Activated CD8-positive, alpha-beta memory T cell treated with anti-CD3 and anti-CD28 coated beads for 36 hours (primary cell): ENCODE measurements around the gene TMEM176B. TPM values are rescaled to one million over a fixed set of nuclear protein-coding genes. Genes with fewer than 3 reads are reported as not detected.
"Not testable (repeated sequence)": the region's sequence is repeated elsewhere in the genome, so short reads cannot be mapped to it uniquely, and the experiment has no call there.

Source experiments
- CTCF ChIA-PET: fragments of 350-600 bp; sonication (Branson Sonifier 250); formaldehyde crosslinking; loops from one replicate; lab custom pipeline; 2021; ENCODE audit warnings: antibody characterized with exemption; lab: Charles Lee
- POLR2A ChIA-PET: fragments of 350-600 bp; sonication (Branson Sonifier 250); formaldehyde crosslinking; loops from one replicate; lab custom pipeline; 2021; ENCODE audit warnings: antibody characterized with exemption; lab: Charles Lee
- total RNA-seq, 2 experiments: library from RNA; stranded (reverse); gene quantifications; one replicate each; pipeline ENCODE4 v1.2.3, GENCODE V29; 2021

Gene TMEM176B
- total RNA-seq, 2 experiments from 2014 or later = not detected

DNA sequence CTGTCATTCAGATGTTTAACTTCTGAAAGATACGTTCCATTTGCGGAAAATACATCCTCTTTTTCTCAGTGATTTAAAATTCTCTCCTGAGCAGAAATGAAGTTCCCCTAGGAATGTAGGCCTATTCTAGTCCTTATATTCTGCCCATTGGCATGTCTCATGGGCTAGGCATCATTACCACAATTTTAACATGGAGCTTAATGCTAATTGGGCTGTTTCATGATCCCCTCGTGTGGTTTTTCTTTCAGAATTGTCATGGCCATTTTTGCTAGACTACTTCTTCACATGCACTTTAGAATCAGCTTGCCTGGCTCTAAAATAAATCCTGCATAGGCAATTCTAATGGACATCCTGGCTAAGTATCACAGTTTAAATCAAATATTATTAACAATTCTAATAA lies 1.0 kb downstream of the TMEM176B start:
- ChIA-PET POLR2A (no interaction called here), CTCF (no interaction called here)

DNA sequence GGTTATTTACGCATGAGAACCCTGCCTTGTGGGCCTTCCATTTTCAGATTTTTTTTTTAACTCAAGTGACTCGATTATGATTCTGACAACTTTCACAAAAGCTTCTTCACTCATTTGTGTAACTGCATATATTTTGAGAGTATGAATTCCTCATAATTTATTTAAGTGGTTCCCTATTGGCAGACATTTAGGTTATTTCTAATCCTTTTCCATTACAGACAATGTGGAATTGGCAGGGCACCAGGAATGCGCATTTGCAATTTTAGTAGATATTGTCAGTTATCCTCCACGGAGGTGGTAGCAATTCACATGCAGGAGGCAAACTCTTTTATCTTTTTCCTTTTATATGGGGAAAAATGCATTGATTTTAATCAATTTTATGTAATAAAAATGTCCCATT lies 2.5 kb downstream of the TMEM176B start:
- ChIA-PET POLR2A (no interaction called here), CTCF (no interaction called here)

DNA sequence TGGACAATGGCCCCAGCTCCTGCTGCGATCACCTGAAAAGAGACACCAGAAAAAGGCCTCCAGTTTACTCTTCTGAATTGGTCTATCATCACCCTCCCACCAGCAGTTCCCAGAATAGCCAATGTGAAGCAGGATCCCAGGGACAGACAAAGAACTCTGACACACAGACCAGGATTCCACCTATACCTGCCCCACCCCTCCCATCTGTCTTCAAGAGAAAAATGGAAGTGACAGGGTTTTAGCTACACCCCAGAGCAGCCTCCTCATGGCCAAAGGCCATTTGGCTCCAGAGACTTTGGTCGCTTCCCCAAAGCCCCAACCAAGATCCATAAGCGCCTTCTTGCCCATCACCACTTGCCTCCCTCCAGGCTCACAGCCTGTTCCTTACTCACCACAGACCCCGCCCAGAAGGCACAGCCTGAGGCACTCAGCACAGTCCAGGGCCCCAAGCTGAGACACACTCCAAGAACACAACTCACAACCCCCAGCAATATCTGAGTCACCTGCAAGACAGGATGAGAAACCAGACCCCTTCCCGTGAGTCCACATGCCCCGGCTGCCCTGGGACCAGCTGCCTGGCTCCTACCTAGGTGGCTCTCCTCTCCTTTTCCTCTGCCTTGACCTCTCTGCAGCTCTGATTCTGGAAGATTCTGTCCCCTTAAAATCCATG lies 6.5 kb downstream of the TMEM176B start:
- POLR2A ChIA-PET = no interaction called here
- CTCF ChIA-PET = interaction anchor here (1.6 kb wide), 1 partner anchor 15 kb away, joined by 5 read pairs; no protein-coding TSS in a partner anchor

DNA sequence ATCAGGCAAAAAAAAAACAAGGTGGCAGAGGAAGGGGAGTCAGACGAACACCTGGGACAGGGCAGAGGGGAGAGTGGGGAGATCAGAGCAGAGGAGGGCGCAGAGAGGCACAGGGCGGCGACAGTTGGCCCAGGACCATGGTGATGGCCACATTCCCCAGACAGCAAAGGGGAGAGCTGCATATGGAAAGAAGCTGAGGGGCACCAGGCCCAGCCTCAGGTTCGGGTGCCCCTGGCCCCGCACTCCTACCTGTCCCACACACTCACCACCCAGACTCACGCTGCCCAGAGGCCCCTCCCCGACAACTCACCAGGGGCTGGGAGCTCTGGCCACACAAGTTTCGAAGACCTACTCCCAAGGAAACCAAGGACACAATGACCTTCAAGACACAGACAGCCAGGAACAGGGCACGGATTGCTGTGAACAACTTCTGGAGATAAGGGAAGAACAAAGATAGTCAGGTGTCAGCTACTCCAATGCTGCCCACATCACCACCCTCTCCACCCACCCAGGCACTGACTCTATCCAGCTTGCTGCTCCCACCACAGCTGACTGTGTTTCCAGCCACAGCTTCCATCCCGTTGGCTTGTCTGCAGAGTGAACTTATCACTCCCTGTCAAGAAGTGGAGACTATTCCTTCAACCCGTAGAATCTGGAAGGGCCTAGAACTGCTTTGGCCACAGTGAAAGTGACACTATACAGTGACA lies 8.3 kb downstream of the TMEM176B start:
- ChIA-PET CTCF (no interaction called here), POLR2A (no interaction called here)

DNA sequence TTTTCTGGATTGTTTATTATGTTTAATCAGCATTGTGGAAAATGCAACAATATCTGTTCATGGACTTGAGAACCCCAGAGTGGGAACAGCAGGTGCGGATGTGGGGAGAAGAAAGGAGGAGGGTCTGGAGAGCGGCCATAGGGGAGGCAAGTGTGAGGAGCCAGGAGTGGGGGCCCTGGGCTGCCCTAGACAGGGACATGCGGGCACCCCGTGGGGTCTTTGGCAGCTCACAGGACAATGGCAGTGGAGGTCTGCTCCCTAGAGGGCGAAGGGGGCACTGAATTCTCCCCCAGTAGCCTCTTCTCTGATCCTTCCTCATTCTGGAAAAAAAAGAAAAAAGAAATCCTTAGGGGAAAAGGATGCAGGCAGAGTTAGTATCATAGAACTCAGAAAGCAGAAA lies 8.9 kb downstream of the TMEM176B start:
- CTCF ChIA-PET = no interaction called here
- POLR2A ChIA-PET = no interaction called here

DNA sequence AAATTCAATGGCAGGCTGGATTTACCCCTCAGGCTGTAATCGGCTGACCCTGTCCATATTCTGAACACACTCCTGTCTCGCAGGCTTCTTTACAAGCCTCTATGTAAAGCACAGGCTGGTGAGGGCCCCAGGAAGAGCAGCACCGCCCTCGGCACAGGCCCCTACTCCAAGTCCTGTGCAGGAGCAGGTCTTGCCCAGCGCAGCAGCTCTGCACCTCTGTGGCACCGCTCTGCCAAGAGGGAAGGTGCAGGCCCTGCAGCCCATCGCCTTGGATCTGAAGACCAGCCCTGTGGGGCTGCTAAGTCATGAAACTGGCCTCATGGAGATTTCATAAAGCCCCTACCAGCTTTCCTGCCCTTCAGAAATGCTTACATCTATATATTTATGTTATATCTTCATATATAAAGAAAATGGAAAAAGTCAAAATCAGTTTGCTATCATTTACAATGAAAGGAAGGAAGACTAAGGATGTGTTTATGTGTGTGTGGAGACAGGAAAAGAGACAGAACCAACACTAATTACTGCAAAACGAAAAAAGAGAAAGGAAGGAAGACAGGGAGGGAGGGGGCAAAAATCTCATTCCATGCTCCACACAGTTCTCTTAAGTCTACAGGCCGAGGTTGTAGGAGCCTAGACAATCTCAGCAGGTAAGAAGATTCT lies 9.6 kb downstream of the TMEM176B start:
- CTCF ChIA-PET = interaction anchor here (1.4 kb wide), 1 partner anchor 12 kb away, joined by 3 read pairs; no protein-coding TSS in a partner anchor

DNA sequence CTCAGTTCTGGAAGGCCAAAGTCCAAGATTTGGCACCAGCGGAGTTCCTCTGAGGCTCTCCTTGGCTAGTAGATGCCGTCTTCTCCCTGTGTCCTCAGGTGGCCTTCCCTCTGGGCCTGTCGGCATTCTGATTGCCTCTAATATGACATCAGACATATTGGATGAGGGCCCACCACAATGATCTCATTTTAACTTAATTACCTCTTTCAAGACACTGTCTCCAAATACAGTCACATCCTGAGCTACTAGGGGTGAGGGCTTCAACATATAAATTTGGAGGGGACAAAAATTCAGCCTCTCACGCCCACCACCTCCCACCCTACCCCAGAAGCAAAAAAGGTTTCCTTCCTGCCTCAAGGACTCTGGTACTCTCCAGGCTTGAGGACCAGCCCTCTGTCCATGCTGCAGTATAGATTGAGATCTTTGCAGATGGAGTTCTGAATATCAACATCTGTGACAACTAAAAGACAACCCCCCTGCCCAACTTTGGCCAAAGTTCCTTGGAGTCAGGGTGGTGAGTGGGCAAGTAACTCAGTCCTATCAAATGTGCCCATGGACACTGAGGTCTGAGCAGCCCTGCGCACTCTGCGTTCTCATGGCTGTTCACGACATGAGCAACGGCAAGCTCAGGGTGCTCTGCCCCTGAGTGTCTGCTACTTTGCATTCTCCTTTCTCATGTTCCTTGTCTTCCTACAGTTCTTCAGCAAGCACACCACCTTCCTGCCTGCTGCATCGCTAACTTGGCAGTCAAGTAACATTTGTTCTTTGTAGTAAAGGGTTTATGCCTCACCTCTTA lies 11.5 kb downstream of the TMEM176B start:
- POLR2A ChIA-PET = no interaction called here
- CTCF ChIA-PET = interaction anchor here (0.8 to 1.7 kb wide), 4 partner anchors 10 to 197 kb away, joined by 3 to 4 read pairs (median 3); no protein-coding TSS in a partner anchor

More for the DNA sequence above, 9.6 kb downstream of the TMEM176B start:
- POLR2A ChIA-PET = no interaction called here

DNA sequence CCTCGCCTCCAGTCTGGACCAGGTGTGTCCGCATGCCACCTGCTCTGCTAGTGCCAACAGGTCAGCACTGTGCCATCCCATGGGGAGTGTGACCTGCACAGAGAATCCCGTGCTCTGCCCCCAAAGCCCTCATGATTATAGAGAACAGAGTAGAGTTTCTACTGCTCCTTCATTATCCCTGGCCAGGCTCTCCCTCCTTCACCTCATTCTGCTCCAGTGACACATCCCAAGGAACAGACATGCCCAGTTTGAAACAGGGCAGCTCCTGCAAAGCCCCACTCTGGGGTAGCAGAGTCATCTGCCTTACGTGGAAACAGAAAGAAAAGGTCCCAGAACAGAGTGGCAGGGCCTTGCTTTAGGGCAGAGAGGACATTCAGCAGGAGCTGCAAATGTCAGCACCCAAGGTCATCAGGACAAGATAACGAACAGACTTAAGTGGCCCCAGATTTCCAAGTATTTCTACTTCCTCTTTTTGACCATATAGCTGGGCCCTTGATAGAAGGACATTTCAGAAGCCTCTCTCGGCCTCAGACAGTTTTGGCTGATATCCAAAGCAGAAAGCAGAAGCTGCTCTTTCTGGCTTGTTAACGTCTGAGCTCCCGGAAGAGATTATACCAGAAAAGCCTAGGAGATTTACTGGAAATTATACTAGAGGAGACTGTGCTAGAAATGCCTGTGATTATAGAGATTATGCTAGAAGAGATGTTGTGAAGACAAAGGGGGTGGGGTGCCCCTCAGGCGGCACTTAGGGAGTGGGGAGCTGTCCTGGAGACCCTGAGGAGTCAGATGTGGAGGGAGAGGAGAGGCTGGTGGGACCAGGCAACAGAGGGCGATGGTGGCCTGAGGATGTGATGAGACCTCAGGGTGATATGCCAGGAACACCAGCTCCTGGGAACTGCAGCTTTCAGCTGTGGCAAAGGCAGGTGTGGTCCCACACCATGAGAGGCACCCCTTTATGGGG lies 12.6 kb downstream of the TMEM176B start:
- ChIA-PET POLR2A (no interaction called here), CTCF (interaction anchor here (0.8 to 1.7 kb wide), 3 partner anchors 9 to 111 kb away, joined by 3 to 4 read pairs (median 4); no protein-coding TSS in a partner anchor)

DNA sequence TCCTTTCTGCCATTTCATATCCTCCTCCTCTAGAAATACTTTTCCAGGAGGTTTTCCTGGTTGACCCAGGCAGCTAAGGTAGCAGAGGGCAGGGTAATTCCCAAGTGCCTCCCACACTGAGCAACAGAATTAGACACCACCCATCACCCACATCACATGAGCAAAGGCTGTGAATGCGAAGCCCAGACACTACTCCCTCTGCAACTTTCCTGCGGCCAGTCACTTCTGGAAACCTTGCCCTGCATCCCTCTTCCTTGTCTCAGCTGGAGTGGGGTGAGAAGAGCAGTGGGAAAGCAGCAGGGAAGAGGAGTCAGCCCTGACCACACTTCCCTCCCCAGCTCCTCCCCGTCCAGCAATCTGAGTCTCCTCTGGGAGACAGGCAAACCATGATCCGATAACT lies 15.2 kb downstream of the TMEM176B start:
- ChIA-PET CTCF (no interaction called here), POLR2A (no interaction called here)

DNA sequence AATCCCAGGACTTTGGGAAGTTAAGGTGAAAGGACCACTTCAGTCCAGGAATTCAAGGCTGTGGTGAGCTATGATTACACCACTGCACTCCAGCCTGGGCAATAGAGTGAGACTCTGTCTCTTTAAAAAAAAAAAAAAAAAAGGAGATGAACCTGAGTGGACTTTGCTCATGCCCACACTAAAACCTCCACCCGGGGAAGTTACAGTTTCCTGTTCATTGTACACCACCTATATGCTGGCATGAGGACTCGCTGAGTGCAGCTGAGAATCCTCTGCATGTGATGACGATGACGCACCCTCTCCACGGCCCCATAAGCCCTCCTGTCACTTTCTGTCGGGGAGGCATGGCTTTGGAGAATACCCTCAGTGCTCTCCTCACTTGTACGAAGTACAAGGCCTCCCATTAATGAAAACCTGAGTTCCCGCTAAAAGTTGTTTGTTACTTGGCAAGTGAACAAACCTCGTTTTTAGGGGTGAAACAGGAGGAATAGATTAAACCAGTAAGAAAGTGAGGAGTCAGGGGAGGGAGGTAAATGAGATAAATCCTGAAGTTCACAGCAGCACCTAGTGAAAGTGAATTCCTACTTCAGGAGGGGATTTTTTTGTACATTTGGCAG lies 15.9 kb downstream of the TMEM176B start:
- POLR2A ChIA-PET = no interaction called here
- CTCF ChIA-PET = no interaction called here

DNA sequence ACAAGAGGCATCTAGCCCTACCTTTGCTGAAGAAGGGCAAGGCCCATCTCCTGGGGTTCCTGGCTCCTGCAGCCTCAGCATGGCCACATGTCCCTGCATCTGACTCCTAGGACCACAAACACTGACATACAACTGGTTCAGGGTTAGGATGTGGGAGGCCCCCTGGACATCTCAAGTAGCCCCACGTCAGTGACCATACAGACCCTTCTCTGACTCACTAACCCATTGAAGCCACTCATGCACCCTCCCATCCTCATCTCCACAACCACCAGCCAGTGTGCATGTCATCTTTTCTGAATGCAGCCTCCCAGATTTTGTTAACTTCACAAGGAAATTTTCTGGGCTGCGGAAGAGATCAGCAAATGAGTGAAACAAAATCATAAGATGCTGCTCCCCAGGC lies 18.2 kb downstream of the TMEM176B start:
- POLR2A ChIA-PET = no interaction called here
- CTCF ChIA-PET = no interaction called here

DNA sequence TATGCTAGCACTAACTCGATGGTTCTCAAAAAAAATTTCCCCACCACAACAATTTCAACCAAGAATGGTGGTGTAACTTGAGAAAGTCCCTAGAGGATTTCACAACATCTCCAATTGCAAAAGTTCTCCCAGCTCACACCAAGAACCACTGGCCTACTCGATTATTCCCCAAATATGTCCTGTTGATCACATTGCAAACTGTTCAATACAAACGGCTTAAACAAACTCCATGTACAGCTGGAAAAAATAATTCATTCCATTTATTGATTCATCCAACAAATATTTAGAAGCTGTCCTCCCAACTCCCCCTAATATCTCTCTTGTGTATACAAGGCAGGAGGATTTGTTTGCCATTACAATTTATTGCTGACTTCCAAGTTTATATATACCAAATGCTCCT lies 19.1 kb downstream of the TMEM176B start:
- CTCF ChIA-PET = no interaction called here
- POLR2A ChIA-PET = no interaction called here

DNA sequence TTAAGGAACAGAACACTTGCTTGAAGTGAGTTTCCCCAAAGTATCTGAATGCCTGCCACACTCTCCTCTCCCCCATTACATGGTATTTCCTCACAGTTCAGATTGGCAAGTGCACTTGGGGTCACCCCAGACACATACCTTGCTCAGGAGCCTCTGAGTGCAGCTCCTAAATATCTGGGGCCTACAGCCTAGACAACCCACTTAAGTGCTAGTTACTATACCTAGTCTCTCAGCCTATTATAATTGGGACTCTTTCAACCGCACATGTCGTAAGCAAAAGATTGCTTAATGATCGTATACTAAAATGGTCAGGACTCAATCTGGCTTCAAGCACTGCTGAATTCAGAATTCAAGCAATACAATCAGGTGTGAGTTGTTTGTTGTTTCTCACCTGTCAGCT lies 19.9 kb downstream of the TMEM176B start:
- POLR2A ChIA-PET = no interaction called here
- CTCF ChIA-PET = interaction anchor here (1.0 kb wide), 1 partner anchor 209 kb away, joined by 3 read pairs; no protein-coding TSS in a partner anchor

DNA sequence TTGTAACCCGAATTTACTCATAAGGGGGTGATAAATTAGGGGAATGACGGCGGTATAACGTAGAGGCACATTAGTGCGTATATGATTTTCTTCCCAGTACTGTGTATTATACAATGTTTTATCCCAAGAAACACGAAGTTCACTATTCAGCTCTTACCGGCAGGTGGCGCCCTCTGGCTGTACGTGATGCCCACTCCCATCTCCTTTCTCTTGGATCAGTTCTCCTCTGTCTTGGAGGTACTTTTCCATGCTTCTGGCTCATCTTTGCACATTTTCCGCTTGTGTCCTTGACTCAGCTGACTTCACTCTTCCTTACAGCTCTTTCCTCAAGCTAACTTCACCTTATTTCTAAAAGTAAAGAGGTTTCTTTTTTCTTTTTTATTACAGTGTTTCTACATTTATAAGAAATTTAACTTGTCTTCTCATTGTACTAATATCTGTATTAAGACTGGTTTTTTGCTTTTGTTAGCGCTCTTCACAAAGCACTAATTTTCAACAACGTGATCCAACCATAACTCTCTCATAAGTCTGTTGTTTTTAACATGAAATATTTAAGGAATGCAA lies 21.3 kb downstream of the TMEM176B start:
- POLR2A ChIA-PET = interaction anchor here (0.6 kb wide), 1 partner anchor 11 kb away, joined by 3 read pairs; no protein-coding TSS in a partner anchor
- CTCF ChIA-PET = interaction anchor here (0.6 to 1.4 kb wide), 10 partner anchors 9 to 330 kb away, joined by 3 to 6 read pairs (median 3); no protein-coding TSS in a partner anchor

DNA sequence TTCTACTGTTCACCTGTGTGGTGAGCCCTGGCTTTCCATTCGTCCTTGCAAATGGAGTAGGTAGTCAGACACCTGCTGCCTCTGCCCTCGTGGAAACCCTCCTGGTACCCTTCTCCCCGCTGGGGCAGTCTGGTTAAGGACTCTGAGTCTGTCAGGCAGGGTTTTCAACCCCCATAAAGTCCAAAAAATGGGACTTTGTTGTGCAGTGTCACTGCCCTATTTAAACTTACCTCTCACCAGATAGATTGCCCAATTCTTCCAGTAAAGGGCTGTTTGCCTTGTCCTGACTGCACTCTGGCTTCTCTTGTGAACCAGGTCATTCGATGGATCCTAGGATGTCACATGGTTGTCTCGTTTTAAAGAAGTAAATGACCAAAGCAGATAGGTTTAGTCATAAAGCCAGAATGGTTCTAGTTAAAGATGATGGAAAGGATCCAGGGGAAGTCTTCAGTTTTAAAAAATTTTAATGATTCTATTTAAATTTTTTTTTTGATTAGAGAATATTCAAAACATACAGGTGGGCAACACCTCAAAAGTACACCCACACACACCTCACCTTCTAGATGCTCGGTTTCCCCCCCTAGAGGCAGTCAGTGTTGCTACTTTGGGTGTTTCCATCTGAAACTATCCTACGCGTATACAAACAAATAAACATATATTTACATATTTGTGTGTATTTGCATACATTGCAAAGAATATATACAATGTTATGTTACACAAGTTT lies 22.0 kb downstream of the TMEM176B start:
- CTCF ChIA-PET = interaction anchor here (0.6 to 1.4 kb wide), 9 partner anchors 8 to 329 kb away, joined by 3 to 6 read pairs (median 3); no protein-coding TSS in a partner anchor
- POLR2A ChIA-PET = no interaction called here

DNA sequence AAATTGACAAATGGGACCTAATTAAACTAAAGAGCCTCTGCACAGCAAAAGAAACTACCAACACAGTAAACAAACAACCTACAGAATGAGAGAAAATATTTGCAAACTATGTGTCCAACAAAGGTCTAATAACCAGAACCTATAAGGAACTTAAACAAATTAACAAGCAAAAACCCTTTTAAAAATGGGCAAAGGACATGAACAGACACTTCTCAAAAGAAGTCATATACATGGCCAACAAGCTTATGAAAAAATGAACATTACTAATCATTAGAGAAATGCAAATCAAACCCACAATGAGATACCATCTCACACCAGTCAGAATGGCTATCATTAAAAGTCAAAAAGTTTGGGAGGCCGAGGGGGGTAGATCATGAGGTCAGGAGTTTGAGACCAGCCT lies 26.0 kb downstream of the TMEM176B start:
- CTCF ChIA-PET = not testable (repeated sequence)
- POLR2A ChIA-PET = interaction anchor here (0.7 kb wide), 1 partner anchor 451 kb away, joined by 6 read pairs; the partner anchor contains the start of genes ACTR3C and LRRC61
